GM10266 (cell line): ENCODE data around the gene MAP3K5.

Experiments used
- DNase-seq: peaks from one replicate; pipeline ENCODE4 v3.0.0; 2012; ENCODE audit errors: extremely low spot score
- TF ChIP-seq, protein P1 (sequence below): IDR thresholded peaks from 2 replicates; pipeline ENCODE4 v1.5.1; 2012; ENCODE audit warnings: mild to moderate bottlenecking, low read depth; ENCODE audit not compliant: control insufficient read depth, insufficient read depth; ENCODE audit errors: missing control alignments

Gene MAP3K5

DNA sequence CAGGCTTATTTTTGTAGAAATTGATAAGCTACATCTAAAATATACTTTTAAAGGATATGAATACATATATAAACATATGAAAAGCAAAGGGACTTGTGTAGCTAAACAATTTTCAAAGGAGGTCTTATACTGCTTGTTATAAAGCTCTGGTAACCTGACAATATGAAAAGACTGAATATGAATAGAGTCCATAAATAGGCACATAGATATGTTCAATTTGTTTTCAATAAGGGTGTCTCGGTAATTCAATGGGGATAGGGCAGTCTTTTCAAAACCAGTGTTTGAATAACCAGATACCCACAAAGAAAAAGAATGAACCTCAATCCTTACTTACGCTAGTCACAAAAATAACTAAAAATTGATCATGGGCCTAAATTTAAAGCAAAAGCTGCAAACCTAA is 9.3 kb upstream of the MAP3K5 start:
- DNase-seq: no peak
- TF ChIP-seq, protein P1, sequence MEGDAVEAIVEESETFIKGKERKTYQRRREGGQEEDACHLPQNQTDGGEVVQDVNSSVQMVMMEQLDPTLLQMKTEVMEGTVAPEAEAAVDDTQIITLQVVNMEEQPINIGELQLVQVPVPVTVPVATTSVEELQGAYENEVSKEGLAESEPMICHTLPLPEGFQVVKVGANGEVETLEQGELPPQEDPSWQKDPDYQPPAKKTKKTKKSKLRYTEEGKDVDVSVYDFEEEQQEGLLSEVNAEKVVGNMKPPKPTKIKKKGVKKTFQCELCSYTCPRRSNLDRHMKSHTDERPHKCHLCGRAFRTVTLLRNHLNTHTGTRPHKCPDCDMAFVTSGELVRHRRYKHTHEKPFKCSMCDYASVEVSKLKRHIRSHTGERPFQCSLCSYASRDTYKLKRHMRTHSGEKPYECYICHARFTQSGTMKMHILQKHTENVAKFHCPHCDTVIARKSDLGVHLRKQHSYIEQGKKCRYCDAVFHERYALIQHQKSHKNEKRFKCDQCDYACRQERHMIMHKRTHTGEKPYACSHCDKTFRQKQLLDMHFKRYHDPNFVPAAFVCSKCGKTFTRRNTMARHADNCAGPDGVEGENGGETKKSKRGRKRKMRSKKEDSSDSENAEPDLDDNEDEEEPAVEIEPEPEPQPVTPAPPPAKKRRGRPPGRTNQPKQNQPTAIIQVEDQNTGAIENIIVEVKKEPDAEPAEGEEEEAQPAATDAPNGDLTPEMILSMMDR: no peak

DNA sequence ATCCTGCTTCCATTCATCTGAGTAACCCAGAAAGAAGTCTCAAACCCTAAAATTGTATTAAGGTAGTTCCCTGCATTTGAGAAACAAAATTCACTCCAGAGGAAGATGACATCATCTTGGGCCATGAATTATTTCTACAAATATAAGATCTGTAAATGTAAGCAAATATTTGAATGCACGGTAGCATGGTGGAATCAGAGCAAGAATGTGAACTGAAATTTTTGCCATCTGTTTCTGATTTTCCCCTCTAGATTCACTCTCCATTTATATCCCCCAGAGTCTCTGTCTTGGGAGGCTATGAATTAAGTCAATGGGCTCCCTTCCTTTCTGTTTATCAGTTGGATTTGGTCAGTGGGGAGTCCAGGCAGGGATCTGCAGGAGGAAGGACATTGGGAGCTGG is 5.8 kb upstream of the MAP3K5 start:
- TF ChIP-seq, protein P1: no peak
- DNase-seq: no peak

DNA sequence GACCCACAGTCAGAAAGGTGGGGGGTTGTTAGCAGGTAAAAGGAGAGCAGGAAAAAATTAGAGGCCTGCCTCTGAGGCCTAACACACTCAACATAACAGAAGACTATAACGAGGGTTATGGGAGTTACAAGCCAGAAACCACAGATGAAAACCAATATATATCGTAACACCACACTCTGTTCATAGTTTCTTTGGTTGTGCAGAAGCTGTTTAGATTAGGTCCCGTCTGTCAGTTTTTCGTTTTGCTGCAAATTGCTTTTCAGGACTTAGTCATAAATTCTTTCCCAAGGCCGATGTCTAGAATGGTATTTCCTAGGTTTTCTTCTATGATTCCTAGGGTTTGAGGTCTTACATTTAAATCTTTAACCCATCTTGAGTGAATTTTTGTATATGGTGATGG is 3.7 kb upstream of the MAP3K5 start:
- TF ChIP-seq, protein P1: no peak

DNA sequence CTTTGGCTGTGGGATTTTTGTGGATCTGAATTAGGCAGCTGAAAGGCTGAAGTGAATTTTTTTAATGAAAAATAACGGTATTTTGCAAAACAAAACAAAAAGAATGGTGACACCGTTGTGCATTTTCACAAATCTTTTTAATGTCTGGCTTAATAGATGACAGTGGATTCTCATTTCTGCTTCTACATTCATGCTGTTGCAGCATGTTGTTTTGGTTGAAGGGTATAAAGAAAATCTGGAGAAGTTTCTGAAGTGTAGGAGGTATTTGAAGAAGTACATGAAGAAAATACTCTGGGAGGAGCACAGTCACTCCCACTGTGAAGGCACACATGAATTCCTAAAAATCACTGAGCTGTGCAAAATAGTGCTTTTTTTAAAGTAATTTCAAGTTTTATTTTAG is 3.1 kb upstream of the MAP3K5 start:
- no peak for DNase-seq
- TF ChIP-seq, protein P1: no peak

More for the DNA sequence above, 3.7 kb upstream of the MAP3K5 start:
- no peak for DNase-seq

DNA sequence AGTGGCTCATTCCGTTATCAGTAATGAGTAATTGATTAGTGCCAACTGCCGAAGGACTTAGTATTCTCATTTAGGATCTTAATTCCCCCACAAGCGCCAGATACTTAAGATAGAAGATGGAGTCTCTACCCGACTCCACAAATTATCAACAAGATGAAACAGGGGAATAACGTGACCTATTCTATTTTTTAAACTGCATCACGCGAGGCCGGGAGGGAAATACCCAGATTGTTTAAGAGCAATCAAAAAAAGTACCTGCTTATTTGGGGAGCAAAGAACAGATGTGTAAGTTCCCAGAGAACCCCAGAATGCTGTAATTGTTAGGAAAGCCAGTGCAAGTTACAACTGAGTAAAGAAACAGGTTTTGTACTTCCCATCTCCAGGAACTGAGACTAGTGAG is 1.1 kb upstream of the MAP3K5 start:
- DNase-seq: peak; percentile 34
- TF ChIP-seq, protein P1: no peak

DNA sequence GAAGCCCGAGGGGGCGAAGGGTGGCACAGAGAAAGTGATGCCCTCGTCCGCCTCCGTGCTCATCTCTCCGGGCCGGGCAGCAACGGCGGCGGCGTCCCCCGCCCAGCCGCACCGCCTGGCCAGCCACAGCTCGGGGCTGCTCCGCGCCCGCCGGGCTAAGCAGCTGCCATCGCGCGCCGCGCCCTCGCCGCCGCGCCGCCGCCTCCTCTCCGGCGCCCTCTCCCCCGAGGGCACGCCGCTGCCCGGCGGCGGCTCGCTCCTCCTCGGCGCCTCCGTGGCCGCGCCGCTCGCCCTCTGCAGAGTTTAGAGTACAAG is 225 bp downstream of the MAP3K5 start:
- DNase-seq: no peak

DNA sequence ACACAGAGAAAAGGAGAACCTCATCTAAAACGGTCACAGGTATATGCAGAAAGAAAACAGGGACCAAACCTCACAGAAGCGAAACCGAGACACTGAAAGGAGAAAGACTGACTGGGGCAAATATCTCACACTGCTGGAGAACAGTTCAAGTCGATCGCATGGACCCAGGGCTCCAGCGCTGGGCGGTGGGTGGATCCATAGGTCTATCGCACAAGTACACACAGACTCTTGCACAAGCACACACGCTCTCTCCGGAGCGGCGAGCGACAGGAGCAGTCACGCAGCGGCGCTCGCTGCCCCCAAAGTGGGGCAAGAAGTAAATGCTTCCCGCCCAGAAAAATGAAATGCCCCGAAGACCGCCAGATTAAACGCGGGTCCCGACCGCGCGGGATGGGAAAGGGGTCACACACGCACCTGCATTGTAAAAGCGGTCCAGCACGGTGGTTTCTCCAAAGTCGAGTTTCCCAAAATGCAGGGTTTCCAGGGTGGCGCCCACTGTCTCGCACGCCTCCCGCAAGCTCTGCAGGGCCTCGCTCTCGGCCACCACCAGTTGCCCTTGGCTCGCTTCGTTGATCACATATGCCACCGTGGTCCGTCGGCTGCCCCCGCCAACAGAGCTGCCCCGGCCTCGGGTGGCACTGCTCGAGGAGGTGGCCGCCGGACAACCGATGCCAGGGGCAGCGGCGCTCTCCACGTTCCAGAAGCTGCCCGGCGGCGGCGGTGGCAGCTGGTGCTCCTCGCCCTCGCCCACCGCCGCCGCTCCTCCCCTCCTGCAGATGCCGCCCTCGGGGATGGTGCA is 782 bp downstream of the MAP3K5 start:
- TF ChIP-seq, protein P1: no peak
- DNase-seq: peak; percentile 55

More for the DNA sequence above, 225 bp downstream of the MAP3K5 start:
- TF ChIP-seq, protein P1: no peak
